RWPE2 (cell line): Measurements from ENCODE around the gene LDB2.

Source experiments
- ATAC-seq: fragments of 200-7000 bp; cut with Tn5 transposase; 3 replicates; pipeline ENCODE4 v1.9.1; 2021; ENCODE audit warnings: low read depth
- DNase-seq: peaks from one replicate; pipeline ENCODE4 v3.0.0-alpha.2; 2020; ENCODE audit warnings: low spot score
- H3K27ac ChIP-seq: fragments of 450-650 bp; 2 replicates; pipeline ENCODE4 v1.5.1; 2017; ENCODE audit warnings: mild to moderate bottlenecking; ENCODE audit not compliant: poor library complexity, severe bottlenecking
- H3K27me3 ChIP-seq: fragments of 250-450 bp; sonication (Bioruptor Pico); 2 replicates; pipeline ENCODE4 v1.5.1; 2021; ENCODE audit warnings: mild to moderate bottlenecking, moderate library complexity; ENCODE audit not compliant: insufficient read depth, poor library complexity, severe bottlenecking
- H3K36me3 ChIP-seq: fragments of 250-450 bp; sonication (Bioruptor Pico); 2 replicates; pipeline ENCODE4 v1.5.1; 2020; ENCODE audit warnings: low read depth, mild to moderate bottlenecking, moderate library complexity
- H3K4me1 ChIP-seq: fragments of 250-450 bp; sonication (Bioruptor Pico); 2 replicates; pipeline ENCODE4 v1.5.1; 2021; ENCODE audit warnings: mild to moderate bottlenecking, moderate library complexity; ENCODE audit not compliant: insufficient read depth, poor library complexity, severe bottlenecking
- H3K4me3 ChIP-seq: fragments of 250-450 bp; sonication (Bioruptor Pico); 2 replicates; pipeline ENCODE4 v1.5.1; 2021; ENCODE audit warnings: mild to moderate bottlenecking, moderate library complexity; ENCODE audit not compliant: severe bottlenecking
- H3K9me3 ChIP-seq: fragments of 250-450 bp; sonication (Bioruptor Pico); 2 replicates; pipeline ENCODE4 v1.5.1; 2021; ENCODE audit warnings: mild to moderate bottlenecking, moderate library complexity; ENCODE audit not compliant: severe bottlenecking
- CTCF ChIP-seq: fragments of 450-650 bp; IDR thresholded peaks from one replicate; pipeline ENCODE4 v1.5.1; 2017; ENCODE audit warnings: mild to moderate bottlenecking, moderate library complexity; ENCODE audit not compliant: poor library complexity, severe bottlenecking

Gene LDB2

GRCh38 chr4:16521156-16521915, 377.1 kb downstream of the LDB2 start:
- no peak for DNase-seq
- no peaks in the 10 kb centered on the region for H3K4me1 ChIP-seq
- H3K36me3 ChIP-seq, result no peaks in the 10 kb centered on the region
- TF ChIP-seq CTCF, result no peak
- no peak for ATAC-seq
- H3K4me3 ChIP-seq, result no peak overlapping the region
- H3K27ac ChIP-seq, result no peak overlapping the region
- H3K9me3 ChIP-seq, result no peaks in the 10 kb centered on the region
- peaks cover 12% of the 10 kb centered on the region for H3K27me3 ChIP-seq

- no peaks in the 10 kb centered on the region for H3K9me3 ChIP-seq
- no peaks in the 10 kb centered on the region for H3K4me1 ChIP-seq
- H3K27me3 ChIP-seq, result no peaks in the 10 kb centered on the region
- TF ChIP-seq CTCF, result peak; percentile 45
- no peak overlapping the region for H3K27ac ChIP-seq
- H3K36me3 ChIP-seq, result no peaks in the 10 kb centered on the region
- peak; percentile 59; the same call in 2 of the 3 replicates for ATAC-seq
- H3K4me3 ChIP-seq, result no peak overlapping the region
- no peak for DNase-seq
These were observed 381.5 kb downstream of the LDB2 start for GRCh38 chr4:16516796-16517439.

- Histone ChIP-seq H3K36me3 (no peaks in the 10 kb centered on the region), H3K4me1 (no peaks in the 10 kb centered on the region), H3K27me3 (no peaks in the 10 kb centered on the region), H3K27ac (no peak overlapping the region), H3K4me3 (no peak overlapping the region), H3K9me3 (no peaks in the 10 kb centered on the region)
- ATAC-seq (no peak), DNase-seq (no peak)
- TF ChIP-seq CTCF, result no peak
These were observed 384.6 kb downstream of the LDB2 start for GRCh38 chr4:16513876-16514275.

- Histone ChIP-seq H3K27me3 (no peaks in the 10 kb centered on the region), H3K4me1 (no peaks in the 10 kb centered on the region), H3K4me3 (no peak overlapping the region), H3K9me3 (no peaks in the 10 kb centered on the region), H3K36me3 (no peaks in the 10 kb centered on the region), H3K27ac (no peak overlapping the region)
- DNase-seq (no peak), ATAC-seq (no peak)
- TF ChIP-seq CTCF, result peak; percentile 41
These were observed 389.5 kb downstream of the LDB2 start for GRCh38 chr4:16508968-16509367.

- DNase-seq (no peak), ATAC-seq (no peak)
- TF ChIP-seq CTCF, result no peak
- Histone ChIP-seq H3K9me3 (no peaks in the 10 kb centered on the region), H3K27me3 (no peaks in the 10 kb centered on the region), H3K36me3 (no peaks in the 10 kb centered on the region), H3K4me3 (no peak overlapping the region), H3K4me1 (no peaks in the 10 kb centered on the region), H3K27ac (no peak overlapping the region)
These were observed 392.7 kb downstream of the LDB2 start for GRCh38 chr4:16505726-16506125.
